HCT116 (cell line): ENCODE data around the gene STUM. TPM values are rescaled to one million over a fixed set of nuclear protein-coding genes. Genes with fewer than 3 reads are reported as not detected.

ENCODE experiments used
- ATAC-seq: fragments of 200-7000 bp; cut with Tn5 transposase; 2 replicates; pipeline ENCODE4 v1.9.1; 2020; ENCODE audit warnings: mild to moderate bottlenecking, moderate library complexity
- BruUV-seq: library from RNA; stranded (reverse); fragments of 400-500 nt; replicated peaks from 2 replicates; lab custom pipeline; 2021; lab: Mats Ljungman, UMichigan
- CTCF ChIA-PET: fragments of 300-600 bp; sonication (Branson Sonifier 250); formaldehyde crosslinking; loops from one replicate; lab custom pipeline; 2021; ENCODE audit warnings: antibody characterized with exemption; lab: Charles Lee
- POLR2A ChIA-PET: fragments of 300-600, 350-600 bp; sonication (Branson Sonifier 250); formaldehyde crosslinking; loops from one replicate; lab custom pipeline; 2021; ENCODE audit warnings: antibody characterized with exemption; lab: Charles Lee
- RAD21 ChIA-PET, 2 experiments: fragments of 300-600 bp; sonication (Branson Sonifier 250); formaldehyde crosslinking; loops; one replicate each; lab custom pipeline; 2023; ENCODE audit warnings: low total read pairs in 2 of 2; ENCODE audit not compliant: uncharacterized antibody in 2 of 2, unreplicated experiment in 2 of 2, low non-redundant PET in 1 of 2; lab: Charles Lee
- DNase-seq: peaks from one replicate; pipeline ENCODE4 v3.0.0-alpha.2; 2010; ENCODE audit warnings: low read depth, low spot score
- H2AFZ ChIP-seq: fragments of 200-600 bp; shearing (Covaris generic), sonication (generic); 2 replicates; pipeline ENCODE4 v1.6.1; 2017; ENCODE audit warnings: low read depth, mixed run types, mixed read lengths, antibody characterized with exemption, low read length; ENCODE audit not compliant: poor library complexity, severe bottlenecking
- H3K27ac ChIP-seq: 2 replicates; pipeline ENCODE4 v1.5.1; 2012; ENCODE audit warnings: low read depth, low read length
- H3K27me3 ChIP-seq: fragments of 200-600 bp; sonication (generic); 2 replicates; pipeline ENCODE4 v1.6.1; 2016; ENCODE audit warnings: mixed run types, low read length, mixed read lengths; ENCODE audit not compliant: insufficient read depth
- H3K36me3 ChIP-seq, 2 experiments: fragments of 200-500 bp in 1 of 2; fragments of 200-600 bp in 1 of 2; sonication (Bioruptor generic) in 1 of 2; sonication (generic) in 1 of 2; 2 replicates each; pipeline versions ENCODE4 v1.5.1 to v1.6.1; 2014 to 2016; ENCODE audit warnings: low read length in 2 of 2, inconsistent platforms in 1 of 2, mixed read lengths in 1 of 2, mixed run types in 1 of 2; ENCODE audit not compliant: insufficient read depth in 2 of 2, control insufficient read depth in 1 of 2
- H3K4me1 ChIP-seq, 2 experiments: fragments of 200-600 bp in 1 of 2; sonication (generic) in 1 of 2; 2 replicates each; pipeline versions ENCODE4 v1.5.1 to v1.6.1; 2012 to 2017; ENCODE audit warnings: low read length in 2 of 2, inconsistent platforms in 1 of 2, mild to moderate bottlenecking in 1 of 2, mixed read lengths in 1 of 2, mixed run types in 1 of 2, moderate library complexity in 1 of 2; ENCODE audit not compliant: insufficient read depth in 2 of 2, control insufficient read depth in 1 of 2
- H3K4me2 ChIP-seq: fragments of 200-600 bp; sonication (generic); 2 replicates; pipeline ENCODE4 v1.6.1; 2017; ENCODE audit warnings: mixed run types, low read length, mixed read lengths
- H3K4me3 ChIP-seq, 2 experiments: fragments of 200-600 bp in 1 of 2; sonication (generic) in 1 of 2; replicated peaks in 1 of 2; 2 replicates each; pipeline ENCODE4 v1.5.1; 2011 to 2016; ENCODE audit warnings: low read length in 2 of 2, control low read depth in 1 of 2, low read depth in 1 of 2, mild to moderate bottlenecking in 1 of 2, mixed read lengths in 1 of 2, mixed run types in 1 of 2
- H3K79me2 ChIP-seq: fragments of 200-600 bp; sonication (generic); 2 replicates; pipeline ENCODE4 v1.6.1; 2017; ENCODE audit warnings: mild to moderate bottlenecking, mixed run types, low read length, moderate library complexity, mixed read lengths; ENCODE audit not compliant: insufficient read depth
- H3K9ac ChIP-seq: fragments of 200-600 bp; sonication (generic); 2 replicates; pipeline ENCODE4 v1.6.1; 2016; ENCODE audit warnings: low read length, mixed read lengths
- H3K9me2 ChIP-seq: fragments of 200-600 bp; sonication (generic), shearing (Covaris generic); 2 replicates; pipeline ENCODE4 v1.6.1; 2017; ENCODE audit warnings: mixed run types, mild to moderate bottlenecking, moderate library complexity; ENCODE audit not compliant: insufficient read depth
- H3K9me3 ChIP-seq, 2 experiments: fragments of 200-500 bp in 1 of 2; fragments of 200-600 bp in 1 of 2; sonication (Bioruptor generic) in 1 of 2; sonication (generic) in 1 of 2; 2 replicates each; pipeline ENCODE4 v1.6.1; 2014 to 2017; ENCODE audit warnings: low read length in 2 of 2, mixed read lengths in 2 of 2, inconsistent platforms in 1 of 2, low read depth in 1 of 2, mild to moderate bottlenecking in 1 of 2, mixed run types in 1 of 2, moderate library complexity in 1 of 2; ENCODE audit not compliant: control insufficient read depth in 1 of 2, insufficient read depth in 1 of 2
- H4K20me1 ChIP-seq: fragments of 200-600 bp; sonication (generic), shearing (Covaris generic); 2 replicates; pipeline ENCODE4 v1.6.1; 2017; ENCODE audit warnings: mixed run types, mild to moderate bottlenecking, moderate library complexity; ENCODE audit not compliant: insufficient read depth
- CBX3 ChIP-seq: IDR thresholded peaks from 2 replicates; pipeline ENCODE4 v1.6.1; 2012; ENCODE audit warnings: low read depth
- CEBPB ChIP-seq: IDR thresholded peaks from 2 replicates; pipeline ENCODE4 v1.6.1; 2012; ENCODE audit warnings: low read depth
- ELF1 ChIP-seq: IDR thresholded peaks from 2 replicates; pipeline ENCODE4 v1.6.1; 2012; ENCODE audit warnings: low read depth, borderline replicate concordance
- EZH2phosphoT487 ChIP-seq: fragments of 200-600 bp; IDR thresholded peaks from 2 replicates; pipeline ENCODE4 v1.6.1; 2018; ENCODE audit warnings: antibody characterized with exemption, borderline replicate concordance
- POLR2A ChIP-seq: IDR thresholded peaks from 2 replicates; pipeline ENCODE4 v1.7.0; 2011; ENCODE audit warnings: borderline replicate concordance; ENCODE audit not compliant: insufficient read depth, insufficient read length; ENCODE audit errors: extremely low read depth
- POLR2AphosphoS5 ChIP-seq: IDR thresholded peaks from 2 replicates; pipeline ENCODE4 v1.6.1; 2011; ENCODE audit warnings: mild to moderate bottlenecking, low read depth, low read length, moderate library complexity
- RAD21 ChIP-seq: IDR thresholded peaks from 2 replicates; pipeline ENCODE4 v1.6.1; 2012; ENCODE audit warnings: low read depth, mild to moderate bottlenecking
- REST ChIP-seq: IDR thresholded peaks from 2 replicates; pipeline ENCODE4 v1.6.1; 2012; ENCODE audit warnings: low read depth
- SIN3A ChIP-seq: IDR thresholded peaks from 2 replicates; pipeline ENCODE4 v1.6.1; 2012; ENCODE audit warnings: low read depth
- SRF ChIP-seq: IDR thresholded peaks from 2 replicates; pipeline ENCODE4 v1.6.1; 2012; ENCODE audit warnings: low read depth
- ZFX ChIP-seq: fragments of 450-650 bp; IDR thresholded peaks from 2 replicates; pipeline ENCODE4 v1.6.1; 2017
- ZNF274 ChIP-seq: fragments of 200-500 bp; sonication (Bioruptor generic); IDR thresholded peaks from 2 replicates; pipeline ENCODE4 v1.6.1; 2014; ENCODE audit warnings: mild to moderate bottlenecking, low read depth, low read length, inconsistent platforms
- intact Hi-C: fragments of 100-400 bp; cut with micrococcal nuclease; formaldehyde crosslinking; loops from 2 replicates; pipeline ENCODE4 v1.10.0; 2022
- total RNA-seq: library from RNA; stranded (reverse); gene quantifications from one replicate; pipeline ENCODE4 v1.2.1, GENCODE V29; 2021; ENCODE audit not compliant: unreplicated experiment
- TF ChIP-seq, protein P1 (sequence below): IDR thresholded peaks from 2 replicates; pipeline ENCODE4 v1.6.1; 2011; ENCODE audit warnings: mild to moderate bottlenecking, low read length, moderate library complexity; ENCODE audit not compliant: insufficient replicate concordance; ENCODE audit errors: extremely low read depth

STUM gene
- total RNA-seq, 1 experiment from 2014 or later, result not detected

- Histone ChIP-seq H2AFZ (peak overlapping the region; percentile 45), H3K27ac (no peak overlapping the region), H3K4me2 (no peak overlapping the region), H3K9me2 (no peaks in the 10 kb centered on the region), H3K9me3 (no peaks in the 10 kb centered on the region), H3K4me1 (peaks cover 0 to 8% of the 10 kb centered on the region in 2 experiments; a peak in 2 of 4 replicates), H3K4me3 (no peak overlapping the region), H4K20me1 (no peaks in the 10 kb centered on the region), H3K36me3 (no peaks in the 10 kb centered on the region), H3K79me2 (no peaks in the 10 kb centered on the region), H3K9ac (no peak overlapping the region), H3K27me3 (peaks cover 20% of the 10 kb centered on the region)
- RAD21 ChIA-PET, result no interaction called here
- POLR2A ChIA-PET, result no interaction called here
- CTCF ChIA-PET, result no interaction called here
- ATAC-seq, result no peak
- DNase-seq, result no peak
- BruUV-seq, result no TSS peak
- intact Hi-C loops, result no loop called here
- TF ChIP-seq RAD21, result no peak
- no peak for TF ChIP-seq SIN3A
- no peak for TF ChIP-seq ZFX
- TF ChIP-seq POLR2AphosphoS5, result no peak
- TF ChIP-seq SRF, result no peak
- TF ChIP-seq ZNF274, result no peak
- no peak for TF ChIP-seq CEBPB
- no peak for TF ChIP-seq POLR2A
- TF ChIP-seq ELF1, result no peak
- TF ChIP-seq, protein P1, sequence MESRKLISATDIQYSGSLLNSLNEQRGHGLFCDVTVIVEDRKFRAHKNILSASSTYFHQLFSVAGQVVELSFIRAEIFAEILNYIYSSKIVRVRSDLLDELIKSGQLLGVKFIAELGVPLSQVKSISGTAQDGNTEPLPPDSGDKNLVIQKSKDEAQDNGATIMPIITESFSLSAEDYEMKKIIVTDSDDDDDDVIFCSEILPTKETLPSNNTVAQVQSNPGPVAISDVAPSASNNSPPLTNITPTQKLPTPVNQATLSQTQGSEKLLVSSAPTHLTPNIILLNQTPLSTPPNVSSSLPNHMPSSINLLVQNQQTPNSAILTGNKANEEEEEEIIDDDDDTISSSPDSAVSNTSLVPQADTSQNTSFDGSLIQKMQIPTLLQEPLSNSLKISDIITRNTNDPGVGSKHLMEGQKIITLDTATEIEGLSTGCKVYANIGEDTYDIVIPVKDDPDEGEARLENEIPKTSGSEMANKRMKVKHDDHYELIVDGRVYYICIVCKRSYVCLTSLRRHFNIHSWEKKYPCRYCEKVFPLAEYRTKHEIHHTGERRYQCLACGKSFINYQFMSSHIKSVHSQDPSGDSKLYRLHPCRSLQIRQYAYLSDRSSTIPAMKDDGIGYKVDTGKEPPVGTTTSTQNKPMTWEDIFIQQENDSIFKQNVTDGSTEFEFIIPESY, result no peak
- TF ChIP-seq EZH2phosphoT487, result no peak
- no peak for TF ChIP-seq CBX3
- TF ChIP-seq REST, result no peak
Measured at GRCh38 chr1:226510453-226510852, 38.1 kb upstream of the STUM start.
